Inferior parietal cortex (tissue), 1 donor: ENCODE results near the gene BMERB1.
"Not testable (repeated sequence)": the region's sequence is repeated elsewhere in the genome, so short reads cannot be mapped to it uniquely, and the experiment has no call there.

Experiments used
- DNase-seq: peaks from one replicate; pipeline ENCODE4 v3.0.0-alpha.2; 2016; ENCODE audit errors: extremely low spot score

Gene BMERB1

DNA sequence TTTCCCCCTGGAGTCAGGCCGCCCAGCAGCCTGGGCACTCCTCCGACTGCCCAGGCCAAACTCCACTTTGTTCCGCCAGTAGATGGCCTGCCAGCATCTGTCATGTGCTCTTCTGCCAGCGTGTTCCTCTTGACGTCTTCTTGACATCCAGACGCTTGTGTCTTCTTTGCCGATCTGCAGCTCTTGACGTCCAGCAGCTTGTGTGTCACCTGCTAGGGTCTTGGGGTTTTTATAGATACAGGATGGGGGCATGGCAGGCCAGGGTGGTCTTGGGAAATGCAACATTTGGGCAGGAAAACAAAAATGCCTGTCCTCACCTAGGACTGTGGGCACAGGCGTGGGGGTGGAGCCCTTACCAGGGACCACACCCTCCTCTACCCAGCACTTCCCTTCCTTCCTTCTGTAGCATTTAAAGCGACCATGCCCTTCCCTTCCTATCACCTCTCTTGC, 88.7 kb downstream of the BMERB1 start:
- DNase-seq: peak; percentile 63

DNA sequence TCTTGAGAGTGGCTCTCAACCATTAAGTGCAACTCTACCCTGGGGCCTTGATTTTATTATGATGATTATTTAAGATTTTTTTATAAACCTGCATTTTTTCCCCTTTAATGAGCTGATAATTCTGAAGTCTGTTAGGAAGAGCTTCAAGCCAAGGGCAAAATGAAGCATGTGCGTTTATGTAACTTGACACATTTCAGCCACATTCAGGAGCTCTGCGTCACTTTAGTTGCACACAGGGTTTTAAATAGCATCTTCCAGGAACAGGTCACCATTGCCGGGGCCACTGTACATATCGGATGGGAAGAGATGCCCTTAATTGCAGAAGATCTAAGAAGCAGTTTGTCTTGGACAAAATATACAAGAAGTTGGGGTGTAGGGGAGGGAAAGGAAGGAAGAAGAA, 89.6 kb downstream of the BMERB1 start:
- no peak for DNase-seq

GRCh38 chr16:15524966-15525365, 90.6 kb downstream of the BMERB1 start:
- no peak for DNase-seq

DNA sequence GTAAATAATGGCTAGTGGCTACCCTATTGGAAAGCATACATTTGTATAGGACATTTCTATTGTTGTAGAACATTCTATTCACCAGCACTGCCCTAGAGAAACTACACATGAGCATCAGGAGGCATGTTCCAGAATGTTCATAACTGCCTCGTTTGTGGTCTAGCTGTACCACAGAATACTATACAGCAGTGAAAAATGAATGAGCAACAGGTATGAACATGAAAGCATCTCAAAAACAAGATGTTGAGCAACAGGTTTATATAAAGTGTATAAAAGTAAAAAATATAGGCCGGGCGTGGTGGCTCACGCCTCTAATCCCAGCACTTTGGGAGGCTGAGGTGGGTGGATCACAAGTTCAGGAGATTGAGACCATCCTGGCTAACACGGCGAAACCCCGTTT, 91.7 kb downstream of the BMERB1 start:
- DNase-seq: no peak

DNA sequence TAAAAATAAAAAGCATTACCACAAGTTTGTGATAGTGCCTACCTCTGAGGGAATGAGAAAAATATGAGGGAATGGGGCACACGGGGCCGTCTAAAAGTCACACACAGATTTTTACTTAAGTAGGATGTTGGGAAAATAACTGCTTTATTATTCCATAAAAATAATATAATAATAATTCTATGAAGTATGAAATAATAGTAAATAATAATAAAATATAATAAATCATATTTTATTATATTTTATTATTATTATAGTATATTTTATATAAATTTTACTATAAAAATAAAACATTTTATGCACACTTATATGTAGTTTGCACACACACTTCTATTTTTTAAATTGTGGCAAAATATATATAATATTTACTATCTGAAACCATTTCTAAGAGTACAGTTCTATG, 92.3 kb downstream of the BMERB1 start:
- no peak for DNase-seq

DNA sequence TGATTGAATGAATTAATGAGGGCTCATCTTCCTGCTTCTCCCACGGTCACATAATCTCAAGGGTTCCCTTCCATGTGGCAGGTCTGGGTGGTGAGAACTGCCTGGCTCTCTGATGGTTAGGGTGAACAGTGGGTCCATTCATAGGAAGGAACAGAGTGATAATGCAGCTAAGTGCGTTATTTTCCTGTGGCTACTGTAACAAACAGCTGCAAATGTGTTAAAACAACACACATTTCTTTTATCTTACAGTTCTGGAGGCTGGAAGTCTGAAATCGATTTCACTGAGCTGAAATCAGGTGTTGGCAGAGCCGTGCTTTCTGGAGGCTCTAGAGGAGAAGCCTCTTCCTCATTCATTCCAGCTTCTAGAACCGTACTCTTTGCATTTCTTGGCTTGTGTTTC, 95.3 kb downstream of the BMERB1 start:
- no peak for DNase-seq

GRCh38 chr16:15530085-15530484, 95.7 kb downstream of the BMERB1 start:
- DNase-seq: no peak

GRCh38 chr16:15532825-15533224, 98.4 kb downstream of the BMERB1 start:
- DNase-seq: no peak

DNA sequence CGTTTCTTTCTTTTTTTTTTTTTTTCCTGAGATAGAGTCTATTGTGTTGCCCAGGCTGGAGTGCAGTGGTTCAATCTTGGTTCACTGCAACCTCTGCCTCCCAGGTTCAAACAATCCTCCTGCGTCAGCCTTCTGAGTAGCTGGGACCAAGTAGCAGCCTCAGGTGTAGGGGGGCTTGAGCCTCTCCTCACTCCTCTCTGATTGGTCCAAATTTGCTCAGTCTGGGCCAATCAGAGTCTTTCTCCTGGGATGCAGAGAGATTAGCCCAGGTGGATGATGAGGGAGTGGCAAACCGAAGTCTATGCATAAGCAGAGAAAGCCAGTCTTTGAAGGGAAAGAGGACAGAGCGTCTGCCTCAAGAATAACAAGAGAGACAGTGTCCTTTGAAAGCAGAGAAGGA, 99.0 kb downstream of the BMERB1 start:
- no peak for DNase-seq

DNA sequence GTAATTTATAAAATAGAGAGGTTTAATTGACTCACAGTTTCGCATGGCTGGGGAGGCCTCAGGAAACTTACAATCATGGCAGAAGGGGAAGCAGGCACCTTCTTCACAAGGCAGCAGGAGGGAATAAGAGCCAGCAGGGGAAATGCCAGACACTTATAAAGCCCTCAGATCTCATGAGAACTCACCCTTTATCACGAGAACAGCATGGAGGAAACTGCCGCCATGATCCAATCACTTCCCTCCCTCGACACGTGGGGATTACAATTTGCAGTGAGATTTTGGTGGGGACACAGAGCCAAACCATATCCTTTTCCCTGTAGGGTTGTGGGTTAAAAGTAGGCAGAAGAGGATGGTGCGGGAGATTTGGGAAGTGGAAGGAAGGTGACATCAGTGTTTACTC, 101.4 kb downstream of the BMERB1 start:
- DNase-seq: no peak

DNA sequence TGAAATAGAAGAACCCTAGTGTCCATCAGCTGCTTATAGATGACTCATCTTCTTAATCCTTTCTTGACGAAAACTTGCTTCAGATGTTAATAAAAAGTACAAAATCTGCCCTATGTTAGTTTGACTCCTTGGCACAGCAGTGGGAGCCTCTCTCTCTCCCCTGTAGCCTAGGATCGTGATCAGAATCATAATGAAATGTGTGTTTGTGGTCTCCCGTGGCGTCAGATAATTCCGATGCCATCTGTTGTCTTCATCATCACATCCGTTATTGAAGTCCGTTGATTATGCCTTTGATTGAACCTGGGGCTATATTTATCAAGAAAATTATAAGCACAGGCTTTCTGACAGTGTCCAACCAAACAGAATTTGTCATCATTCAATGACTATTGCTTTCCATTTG, 102.5 kb downstream of the BMERB1 start:
- DNase-seq: no peak

- no peak for DNase-seq
Measured at GRCh38 chr16:15538507-15538906, 104.1 kb downstream of the BMERB1 start.

DNA sequence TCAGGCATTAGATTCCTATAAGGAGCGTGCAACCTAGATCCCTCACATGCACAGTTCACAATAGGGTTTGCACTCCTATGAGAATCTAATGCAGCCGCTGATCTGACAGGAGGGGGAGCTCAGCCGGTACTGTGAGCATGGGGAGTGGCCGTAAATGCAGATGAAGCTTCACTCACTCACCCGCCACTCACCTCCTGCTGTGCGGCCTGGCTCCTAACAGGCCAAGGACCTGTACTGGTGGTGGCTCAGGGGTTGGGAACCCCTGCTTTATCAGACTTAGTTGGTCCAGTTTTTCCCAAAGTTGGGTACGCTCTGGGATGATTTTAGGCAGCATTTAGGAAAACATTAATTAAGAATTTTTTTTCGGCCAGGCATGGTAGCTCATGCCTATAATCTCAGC, 104.8 kb downstream of the BMERB1 start:
- no peak for DNase-seq

- DNase-seq: no peak
Measured at GRCh38 chr16:15542261-15542660, 107.9 kb downstream of the BMERB1 start.

DNA sequence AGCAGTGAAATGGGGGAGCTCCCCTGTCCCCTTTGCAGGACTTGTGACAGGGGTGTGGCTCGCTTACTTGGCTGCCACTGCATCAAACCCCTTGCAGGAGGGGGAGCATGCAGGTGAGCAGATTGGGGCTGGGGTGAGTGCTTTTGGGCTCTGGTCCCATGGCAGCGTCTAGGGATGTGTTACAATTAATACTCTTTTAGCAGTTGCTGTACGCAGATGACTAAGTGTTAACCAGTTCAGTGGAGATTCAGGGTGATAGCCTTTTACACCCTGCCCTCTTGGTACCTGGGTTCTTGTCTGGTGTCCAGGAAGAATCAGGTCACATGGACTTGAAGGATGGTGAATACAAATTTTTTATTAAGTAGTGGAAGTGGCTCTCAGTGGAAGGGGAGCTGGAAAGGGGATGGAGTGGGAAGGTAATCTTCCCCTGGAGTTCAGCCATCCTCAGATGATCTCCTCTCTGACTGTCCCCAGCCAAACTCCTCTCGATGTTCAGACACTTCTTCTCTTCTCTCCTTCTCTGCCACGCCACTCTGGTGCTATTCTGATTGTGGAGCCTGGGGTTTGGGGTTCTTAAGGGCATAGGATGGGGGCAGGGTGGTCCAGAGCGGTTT, 108.5 kb downstream of the BMERB1 start:
- DNase-seq: no peak

GRCh38 chr16:15544405-15544804, 110.0 kb downstream of the BMERB1 start:
- no peak for DNase-seq

DNA sequence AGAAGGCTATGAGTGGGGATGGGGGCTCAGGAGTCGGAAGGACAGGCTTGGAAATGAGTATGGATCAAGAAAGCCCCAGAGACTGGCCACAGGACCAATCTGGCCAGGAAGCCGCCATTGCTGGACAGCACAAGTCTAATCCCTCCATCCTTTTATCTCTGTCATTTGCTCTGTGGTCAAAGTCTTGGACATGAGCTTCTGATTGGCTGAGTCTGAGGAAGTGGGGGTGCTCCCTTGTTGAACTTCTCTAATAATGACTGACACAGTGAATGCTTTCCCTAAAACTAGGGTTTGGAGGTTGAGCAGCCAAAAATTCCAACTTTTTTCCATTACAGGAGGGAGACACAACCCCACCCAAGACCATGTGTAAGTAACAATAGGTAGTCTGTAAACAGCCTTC, 111.2 kb downstream of the BMERB1 start:
- DNase-seq: no peak

DNA sequence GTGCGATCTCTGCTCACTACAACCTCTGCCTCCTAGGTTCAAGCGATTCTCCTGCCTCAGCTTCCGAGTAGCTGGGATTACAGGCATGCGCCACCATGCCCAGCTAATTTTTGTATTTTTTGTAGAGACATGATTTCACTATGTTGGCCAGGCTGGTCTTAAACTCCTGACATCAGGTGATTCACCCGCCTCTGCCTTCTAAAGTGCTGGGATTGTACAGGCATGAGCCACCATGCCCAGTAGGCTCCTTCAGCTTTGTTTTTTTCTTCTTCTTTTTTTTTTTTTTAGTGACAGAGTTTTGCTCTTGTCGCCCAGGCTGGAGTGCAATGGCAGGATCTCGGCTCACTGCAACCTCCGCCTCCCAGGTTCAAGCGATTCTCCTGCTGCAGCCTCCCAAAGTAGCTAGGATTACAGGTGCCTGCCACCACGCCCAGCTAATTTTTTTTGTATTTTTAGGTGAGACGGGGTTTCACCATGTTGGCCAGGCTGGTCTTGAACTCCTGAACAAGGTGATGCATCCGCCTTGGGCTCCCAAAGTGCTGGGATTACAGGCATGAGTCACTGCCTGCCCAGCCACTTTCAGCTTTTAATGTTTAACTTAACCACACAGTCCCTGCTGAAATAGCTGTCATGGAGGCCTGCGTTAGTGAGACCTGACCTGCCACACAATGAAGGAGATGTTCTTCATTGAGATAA, 112.8 kb downstream of the BMERB1 start:
- DNase-seq: not testable (repeated sequence)

DNA sequence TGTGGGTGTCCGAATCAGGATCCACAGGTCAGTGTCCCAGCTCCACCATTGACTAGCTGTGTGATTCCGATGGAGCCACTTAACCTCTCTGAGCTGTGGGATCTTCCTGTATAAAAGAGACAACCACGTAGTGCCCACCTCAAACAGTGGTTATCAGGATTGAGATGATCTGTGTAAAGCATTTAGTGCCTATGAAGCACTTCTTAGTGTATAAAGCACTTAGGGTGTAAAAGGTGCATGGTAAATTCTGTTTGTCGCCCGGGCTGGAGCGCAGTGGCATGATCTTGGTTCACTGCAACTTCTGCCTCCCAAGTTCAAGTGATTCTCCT, 113.3 kb downstream of the BMERB1 start:
- DNase-seq: no peak

DNA sequence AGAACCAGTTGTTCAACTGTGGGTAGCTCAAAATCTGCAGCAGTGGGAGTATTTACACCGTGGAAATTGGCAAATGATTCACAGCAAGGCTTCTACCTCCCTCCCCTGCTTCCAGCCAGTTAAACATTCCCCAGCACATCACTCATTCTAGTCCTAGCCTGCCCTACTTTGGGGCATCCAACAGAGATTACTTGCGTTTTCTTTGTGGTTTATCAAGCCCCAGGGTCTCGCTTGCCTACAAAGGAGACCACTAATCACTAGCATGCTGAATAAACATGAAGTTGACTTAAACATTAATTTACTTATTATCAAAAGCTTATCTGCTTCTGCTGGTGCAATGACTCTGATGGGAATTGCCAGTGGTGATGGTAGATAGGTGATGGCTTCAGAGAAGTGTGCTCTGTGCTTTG, 114.1 kb downstream of the BMERB1 start:
- no peak for DNase-seq

DNA sequence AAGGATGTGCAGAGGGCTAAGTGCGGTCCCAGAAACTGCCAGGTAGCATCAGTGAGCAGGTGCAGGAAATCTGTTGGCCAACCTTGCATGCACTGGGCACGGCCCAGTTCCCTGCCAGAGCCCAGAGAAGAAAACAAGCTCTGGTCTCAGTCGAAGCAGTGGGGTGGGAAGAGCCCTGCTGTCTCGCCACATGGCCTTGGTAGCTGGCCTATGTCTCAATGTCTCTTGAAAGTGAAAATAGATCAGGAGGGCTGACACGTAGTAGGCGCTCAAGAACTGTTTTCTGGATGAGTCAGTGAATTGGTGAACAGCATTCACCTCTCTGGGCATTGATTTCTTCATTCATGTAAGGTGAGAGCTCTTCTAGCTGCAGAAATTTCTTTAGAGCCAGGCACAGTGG, 118.1 kb downstream of the BMERB1 start:
- DNase-seq: no peak

DNA sequence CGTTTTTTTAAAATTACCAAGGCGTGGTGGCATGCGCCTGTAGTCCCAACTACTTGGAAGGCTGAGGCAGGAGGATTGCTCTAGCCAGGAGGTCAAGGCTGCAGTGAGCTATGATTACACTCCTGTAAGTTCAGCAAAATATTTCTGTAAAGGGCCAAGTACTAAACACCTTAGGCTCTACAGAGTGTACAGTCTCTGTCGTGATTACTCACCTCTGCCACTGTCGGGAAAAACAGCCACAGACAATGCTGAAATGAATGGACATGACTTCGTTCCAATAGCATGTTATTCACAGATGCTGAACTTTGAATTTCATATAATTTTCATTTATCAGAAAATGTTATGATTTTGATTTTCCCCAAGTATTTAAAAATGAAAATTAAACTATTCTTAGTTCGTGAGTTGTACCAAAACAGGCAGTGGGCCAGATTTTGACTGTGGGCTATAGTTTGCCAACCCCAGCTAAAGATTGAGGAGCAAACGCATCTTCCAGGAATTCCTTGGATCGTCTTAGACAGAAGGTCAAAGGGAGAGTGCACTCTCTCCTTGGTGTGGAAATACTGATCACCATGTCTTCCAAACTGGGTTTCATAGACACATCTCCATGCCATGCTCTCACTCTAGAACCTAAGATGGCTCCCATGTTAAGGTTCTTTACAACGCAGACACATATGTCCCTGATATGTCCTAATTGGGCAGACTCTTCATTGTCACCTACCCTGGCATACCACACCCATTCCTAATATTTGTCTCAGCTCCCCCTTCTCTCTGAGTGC, 119.1 kb downstream of the BMERB1 start:
- no peak for DNase-seq

DNA sequence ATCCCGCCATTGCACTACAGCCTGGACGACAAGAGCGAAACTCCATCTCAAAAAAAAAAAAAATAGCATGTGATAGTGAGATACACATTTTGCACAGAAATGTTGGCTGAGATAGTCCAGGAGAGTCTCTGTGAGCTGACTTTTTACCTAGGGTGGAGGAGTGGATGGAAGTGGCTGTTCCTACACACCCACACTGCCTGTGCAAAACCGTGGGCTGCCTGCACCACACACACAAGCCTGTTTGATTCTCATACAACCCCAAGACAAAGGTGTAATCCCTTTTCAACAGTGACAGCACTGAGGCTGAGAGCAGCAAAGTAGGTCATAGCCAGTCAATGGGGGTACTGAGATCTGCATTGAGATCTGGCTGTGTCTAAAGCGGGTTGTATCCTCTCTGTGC, 121.7 kb downstream of the BMERB1 start:
- DNase-seq: no peak
